HepG2 (cell line): Measurements from ENCODE around the gene MEGF11. TPM values are rescaled to one million over a fixed set of nuclear protein-coding genes. Genes with fewer than 3 reads are reported as not detected.

ENCODE experiments used
- EEA1 ChIP-seq: sonication (generic); formaldehyde crosslinking; IDR thresholded peaks from 2 replicates; pipeline ENCODE4 v1.5.1; 2020; ENCODE audit warnings: mild to moderate bottlenecking, missing genetic modification reagents, borderline replicate concordance
- ETV5 ChIP-seq: IDR thresholded peaks from 2 replicates; pipeline ENCODE4 v1.6.1; 2018; ENCODE audit warnings: missing biosample characterization, missing genetic modification reagents, inconsistent platforms, borderline replicate concordance
- FOXO1 ChIP-seq: sonication (generic); formaldehyde crosslinking; IDR thresholded peaks from 2 replicates; pipeline ENCODE4 v1.4.0; 2020; ENCODE audit warnings: missing genetic modification reagents
- GATAD2A ChIP-seq: IDR thresholded peaks from 2 replicates; pipeline ENCODE4 v1.6.1; 2016
- HES4 ChIP-seq: sonication (generic); formaldehyde crosslinking; IDR thresholded peaks from 2 replicates; pipeline ENCODE4 v1.9.0; 2021; ENCODE audit warnings: mild to moderate bottlenecking, missing genetic modification reagents, borderline replicate concordance
- IKZF4 ChIP-seq: sonication (generic); formaldehyde crosslinking; IDR thresholded peaks from 2 replicates; pipeline ENCODE4 v1.5.1; 2020; ENCODE audit warnings: borderline replicate concordance, mild to moderate bottlenecking, low read depth, missing genetic modification reagents; ENCODE audit errors: not compliant biosample characterization
- RBM39 ChIP-seq: fragments of 200-400 bp; formaldehyde crosslinking; IDR thresholded peaks from one replicate; pipeline ENCODE4 v1.6.1; 2018; ENCODE audit warnings: antibody characterized with exemption, mild to moderate bottlenecking, low read depth, low read length; ENCODE audit not compliant: poor library complexity, severe bottlenecking
- SAP130 ChIP-seq: IDR thresholded peaks from 2 replicates; pipeline ENCODE4 v1.6.1; 2016; ENCODE audit warnings: low read depth
- SKI ChIP-seq: fragments of 450-650 bp; IDR thresholded peaks from one replicate; pipeline ENCODE4 v1.6.1; 2018; ENCODE audit warnings: mild to moderate bottlenecking; ENCODE audit not compliant: partially characterized antibody
- SMAD9 ChIP-seq: sonication (generic); formaldehyde crosslinking; IDR thresholded peaks from 2 replicates; pipeline ENCODE4 v1.5.1; 2020; ENCODE audit warnings: mild to moderate bottlenecking, missing genetic modification reagents
- ZC3H4 ChIP-seq: sonication (generic); formaldehyde crosslinking; IDR thresholded peaks from 2 replicates; pipeline ENCODE4 v1.4.0; 2020; ENCODE audit warnings: missing genetic modification reagents, borderline replicate concordance
- ZNF556 ChIP-seq: sonication (generic); formaldehyde crosslinking; IDR thresholded peaks from 2 replicates; pipeline ENCODE4 v1.4.0; 2020; ENCODE audit warnings: mild to moderate bottlenecking, missing genetic modification reagents, borderline replicate concordance
- ZNF598 ChIP-seq: sonication (generic); formaldehyde crosslinking; IDR thresholded peaks from 2 replicates; pipeline ENCODE4 v1.5.1; 2020; ENCODE audit warnings: mild to moderate bottlenecking, missing genetic modification reagents, borderline replicate concordance
- ZNF782 ChIP-seq: sonication (generic); formaldehyde crosslinking; IDR thresholded peaks from 2 replicates; pipeline ENCODE4 v1.4.0; 2020; ENCODE audit warnings: missing genetic modification reagents, mild to moderate bottlenecking, borderline replicate concordance
- ZNF839 ChIP-seq: sonication (generic); formaldehyde crosslinking; IDR thresholded peaks from 2 replicates; pipeline ENCODE4 v1.4.0; 2020; ENCODE audit warnings: missing genetic modification reagents, mild to moderate bottlenecking, borderline replicate concordance
- ZSCAN9 ChIP-seq: IDR thresholded peaks from 2 replicates; pipeline ENCODE4 v1.6.1; 2016; ENCODE audit warnings: borderline replicate concordance
- polyA plus RNA-seq, 8 experiments: library from polyadenylated mRNA; depleted of rRNA in 3 of 8; stranded (reverse) in 7 of 8; unstranded in 1 of 8; fragments of >200 nt; fragmentation: Illumina TruSeq in 4 of 8; extraction: Trizol in 4 of 8; gene quantifications; 2 replicates each; pipeline versions ENCODE4 v1.2.1 to v1.2.3, GENCODE V29; 2011 to 2016; ENCODE audit warnings: low read depth in 4 of 8, missing spikeins in 1 of 8, mixed read lengths in 1 of 8; ENCODE audit not compliant: insufficient read depth in 1 of 8
- total RNA-seq, 5 experiments: library from RNA; depleted of rRNA; stranded (reverse); fragments of >200 nt; fragmentation: Illumina TruSeq; extraction: Trizol; gene quantifications; 2 replicates each; pipeline ENCODE4 v1.2.3, GENCODE V29; 2016; ENCODE audit warnings: low read depth in 1 of 5
- TF ChIP-seq, protein P1 (sequence below): sonication (generic); formaldehyde crosslinking; IDR thresholded peaks from 2 replicates; pipeline ENCODE4 v1.5.1; 2020; ENCODE audit warnings: mild to moderate bottlenecking, missing genetic modification reagents, borderline replicate concordance
- TF ChIP-seq, protein P2 (sequence below): sonication (generic); formaldehyde crosslinking; IDR thresholded peaks from 2 replicates; pipeline ENCODE4 v1.5.0; 2020; ENCODE audit warnings: missing genetic modification reagents, mild to moderate bottlenecking, borderline replicate concordance
- TF ChIP-seq, protein P3 (sequence below), 2 experiments: fragments of 450-650 bp in 1 of 2; sonication (generic) in 1 of 2; formaldehyde crosslinking; IDR thresholded peaks; 2 replicates each; pipeline versions ENCODE4 v1.5.0 to v1.8.0; 2020 to 2022; ENCODE audit warnings: mild to moderate bottlenecking in 1 of 2, missing genetic modification reagents in 1 of 2
- TF ChIP-seq, protein P4 (sequence below): sonication (generic); formaldehyde crosslinking; IDR thresholded peaks from 2 replicates; pipeline ENCODE4 v1.4.0; 2020; ENCODE audit warnings: missing genetic modification reagents

The MEGF11 gene
- total and polyA plus RNA-seq, 2 of the 13 experiments (the other 11 are each of a cell fraction or from before 2014, with no cell fraction given): not detected

DNA sequence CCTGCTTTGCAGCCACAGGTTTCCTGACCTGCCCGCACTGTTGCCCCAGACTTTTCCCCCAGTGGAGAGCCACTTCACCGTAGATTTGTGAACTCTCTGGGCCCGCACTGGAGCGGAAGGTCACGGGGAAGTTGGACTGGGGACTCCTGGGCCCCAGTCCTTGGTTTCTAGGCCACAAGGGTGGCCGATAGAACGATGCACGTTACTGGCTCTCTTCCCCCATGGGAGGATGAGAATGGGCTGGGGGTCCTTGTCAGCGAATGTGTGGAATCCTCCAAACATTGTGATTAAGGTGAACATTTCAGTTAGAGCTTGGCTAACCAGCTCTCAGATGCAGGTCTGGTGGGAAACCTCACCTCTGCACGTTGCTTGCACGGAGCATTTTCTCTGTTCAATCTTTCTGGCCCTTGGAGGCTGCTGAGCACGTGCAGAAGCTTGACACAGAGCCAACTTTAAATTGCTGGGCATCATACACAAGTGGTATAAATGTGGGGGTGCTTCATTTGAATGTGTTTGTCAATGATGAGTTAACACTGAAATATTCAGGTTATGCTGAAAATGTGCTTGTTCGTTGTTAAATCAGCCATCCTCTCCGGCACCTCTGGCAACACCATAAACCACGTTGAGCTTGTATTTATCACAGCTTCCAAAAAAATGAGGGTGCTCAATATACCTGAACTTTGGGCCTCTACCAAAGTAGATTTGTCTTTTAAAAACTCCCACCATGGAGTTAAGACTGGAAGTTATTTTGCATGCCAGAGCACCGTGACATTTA is 40.8 kb upstream of the MEGF11 start (continued):
- TF ChIP-seq EEA1 (CRISPR knock-in tag) (peak; percentile 54; the same call in 1 of the 2 replicates), SKI (no peak), ZNF839 (CRISPR knock-in tag) (no peak), ZNF598 (CRISPR knock-in tag) (0 out of 2 replicates have a peak, but pooled peaks have one; percentile 27), ZNF556 (CRISPR knock-in tag) (0 out of 2 replicates have a peak, but pooled peaks have one; percentile 47), HES4 (CRISPR knock-in tag) (0 out of 2 replicates have a peak, but pooled peaks have one; percentile 18), GATAD2A (CRISPR knock-in tag) (peak; percentile 27; the same call in 1 of the 2 replicates), IKZF4 (no peak), ETV5 (CRISPR knock-in tag) (no peak), ZC3H4 (CRISPR knock-in tag) (no peak), SAP130 (CRISPR knock-in tag) (peak; percentile 31; the same call in 1 of the 2 replicates), FOXO1 (CRISPR knock-in tag) (no peak; the same call in 1 of the 2 replicates), SMAD9 (CRISPR knock-in tag) (no peak), ZSCAN9 (CRISPR knock-in tag) (peak; percentile 32; the same call in 1 of the 2 replicates), ZNF782 (CRISPR knock-in tag) (0 out of 2 replicates have a peak, but pooled peaks have one; percentile 21), RBM39 (no peak)
- TF ChIP-seq, protein P1, sequence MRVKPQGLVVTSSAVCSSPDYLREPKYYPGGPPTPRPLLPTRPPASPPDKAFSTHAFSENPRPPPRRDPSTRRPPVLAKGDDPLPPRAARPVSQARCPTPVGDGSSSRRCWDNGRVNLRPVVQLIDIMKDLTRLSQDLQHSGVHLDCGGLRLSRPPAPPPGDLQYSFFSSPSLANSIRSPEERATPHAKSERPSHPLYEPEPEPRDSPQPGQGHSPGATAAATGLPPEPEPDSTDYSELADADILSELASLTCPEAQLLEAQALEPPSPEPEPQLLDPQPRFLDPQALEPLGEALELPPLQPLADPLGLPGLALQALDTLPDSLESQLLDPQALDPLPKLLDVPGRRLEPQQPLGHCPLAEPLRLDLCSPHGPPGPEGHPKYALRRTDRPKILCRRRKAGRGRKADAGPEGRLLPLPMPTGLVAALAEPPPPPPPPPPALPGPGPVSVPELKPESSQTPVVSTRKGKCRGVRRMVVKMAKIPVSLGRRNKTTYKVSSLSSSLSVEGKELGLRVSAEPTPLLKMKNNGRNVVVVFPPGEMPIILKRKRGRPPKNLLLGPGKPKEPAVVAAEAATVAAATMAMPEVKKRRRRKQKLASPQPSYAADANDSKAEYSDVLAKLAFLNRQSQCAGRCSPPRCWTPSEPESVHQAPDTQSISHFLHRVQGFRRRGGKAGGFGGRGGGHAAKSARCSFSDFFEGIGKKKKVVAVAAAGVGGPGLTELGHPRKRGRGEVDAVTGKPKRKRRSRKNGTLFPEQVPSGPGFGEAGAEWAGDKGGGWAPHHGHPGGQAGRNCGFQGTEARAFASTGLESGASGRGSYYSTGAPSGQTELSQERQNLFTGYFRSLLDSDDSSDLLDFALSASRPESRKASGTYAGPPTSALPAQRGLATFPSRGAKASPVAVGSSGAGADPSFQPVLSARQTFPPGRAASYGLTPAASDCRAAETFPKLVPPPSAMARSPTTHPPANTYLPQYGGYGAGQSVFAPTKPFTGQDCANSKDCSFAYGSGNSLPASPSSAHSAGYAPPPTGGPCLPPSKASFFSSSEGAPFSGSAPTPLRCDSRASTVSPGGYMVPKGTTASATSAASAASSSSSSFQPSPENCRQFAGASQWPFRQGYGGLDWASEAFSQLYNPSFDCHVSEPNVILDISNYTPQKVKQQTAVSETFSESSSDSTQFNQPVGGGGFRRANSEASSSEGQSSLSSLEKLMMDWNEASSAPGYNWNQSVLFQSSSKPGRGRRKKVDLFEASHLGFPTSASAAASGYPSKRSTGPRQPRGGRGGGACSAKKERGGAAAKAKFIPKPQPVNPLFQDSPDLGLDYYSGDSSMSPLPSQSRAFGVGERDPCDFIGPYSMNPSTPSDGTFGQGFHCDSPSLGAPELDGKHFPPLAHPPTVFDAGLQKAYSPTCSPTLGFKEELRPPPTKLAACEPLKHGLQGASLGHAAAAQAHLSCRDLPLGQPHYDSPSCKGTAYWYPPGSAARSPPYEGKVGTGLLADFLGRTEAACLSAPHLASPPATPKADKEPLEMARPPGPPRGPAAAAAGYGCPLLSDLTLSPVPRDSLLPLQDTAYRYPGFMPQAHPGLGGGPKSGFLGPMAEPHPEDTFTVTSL: no peak
- TF ChIP-seq, protein P2, sequence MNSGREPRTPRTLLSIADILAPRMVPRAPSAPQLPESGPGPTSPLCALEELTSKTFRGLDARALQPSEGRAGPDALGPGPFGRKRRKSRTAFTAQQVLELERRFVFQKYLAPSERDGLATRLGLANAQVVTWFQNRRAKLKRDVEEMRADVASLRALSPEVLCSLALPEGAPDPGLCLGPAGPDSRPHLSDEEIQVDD (CRISPR knock-in tag): no peak
- TF ChIP-seq, protein P3, sequence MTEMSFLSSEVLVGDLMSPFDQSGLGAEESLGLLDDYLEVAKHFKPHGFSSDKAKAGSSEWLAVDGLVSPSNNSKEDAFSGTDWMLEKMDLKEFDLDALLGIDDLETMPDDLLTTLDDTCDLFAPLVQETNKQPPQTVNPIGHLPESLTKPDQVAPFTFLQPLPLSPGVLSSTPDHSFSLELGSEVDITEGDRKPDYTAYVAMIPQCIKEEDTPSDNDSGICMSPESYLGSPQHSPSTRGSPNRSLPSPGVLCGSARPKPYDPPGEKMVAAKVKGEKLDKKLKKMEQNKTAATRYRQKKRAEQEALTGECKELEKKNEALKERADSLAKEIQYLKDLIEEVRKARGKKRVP (CRISPR knock-in tag; IDR thresholded peaks at IDR 0.05): no peak
- TF ChIP-seq, protein P4, sequence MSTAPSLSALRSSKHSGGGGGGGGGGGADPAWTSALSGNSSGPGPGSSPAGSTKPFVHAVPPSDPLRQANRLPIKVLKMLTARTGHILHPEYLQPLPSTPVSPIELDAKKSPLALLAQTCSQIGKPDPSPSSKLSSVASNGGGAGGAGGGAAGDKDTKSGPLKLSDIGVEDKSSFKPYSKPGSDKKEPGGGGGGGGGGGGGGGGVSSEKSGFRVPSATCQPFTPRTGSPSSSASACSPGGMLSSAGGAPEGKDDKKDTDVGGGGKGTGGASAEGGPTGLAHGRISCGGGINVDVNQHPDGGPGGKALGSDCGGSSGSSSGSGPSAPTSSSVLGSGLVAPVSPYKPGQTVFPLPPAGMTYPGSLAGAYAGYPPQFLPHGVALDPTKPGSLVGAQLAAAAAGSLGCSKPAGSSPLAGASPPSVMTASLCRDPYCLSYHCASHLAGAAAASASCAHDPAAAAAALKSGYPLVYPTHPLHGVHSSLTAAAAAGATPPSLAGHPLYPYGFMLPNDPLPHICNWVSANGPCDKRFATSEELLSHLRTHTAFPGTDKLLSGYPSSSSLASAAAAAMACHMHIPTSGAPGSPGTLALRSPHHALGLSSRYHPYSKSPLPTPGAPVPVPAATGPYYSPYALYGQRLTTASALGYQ (CRISPR knock-in tag): no peak
